Measurements from ENCODE around the gene PWWP2A. TPM values are rescaled to one million over a fixed set of nuclear protein-coding genes. Genes with fewer than 3 reads are reported as not detected.
A peak's percentile ranks its signal among the peaks of the same experiment; 100 is the strongest.
"Not testable (repeated sequence)": the region's sequence is repeated elsewhere in the genome, so short reads cannot be mapped to it uniquely, and the experiment has no call there.

PWWP2A gene, protein sequence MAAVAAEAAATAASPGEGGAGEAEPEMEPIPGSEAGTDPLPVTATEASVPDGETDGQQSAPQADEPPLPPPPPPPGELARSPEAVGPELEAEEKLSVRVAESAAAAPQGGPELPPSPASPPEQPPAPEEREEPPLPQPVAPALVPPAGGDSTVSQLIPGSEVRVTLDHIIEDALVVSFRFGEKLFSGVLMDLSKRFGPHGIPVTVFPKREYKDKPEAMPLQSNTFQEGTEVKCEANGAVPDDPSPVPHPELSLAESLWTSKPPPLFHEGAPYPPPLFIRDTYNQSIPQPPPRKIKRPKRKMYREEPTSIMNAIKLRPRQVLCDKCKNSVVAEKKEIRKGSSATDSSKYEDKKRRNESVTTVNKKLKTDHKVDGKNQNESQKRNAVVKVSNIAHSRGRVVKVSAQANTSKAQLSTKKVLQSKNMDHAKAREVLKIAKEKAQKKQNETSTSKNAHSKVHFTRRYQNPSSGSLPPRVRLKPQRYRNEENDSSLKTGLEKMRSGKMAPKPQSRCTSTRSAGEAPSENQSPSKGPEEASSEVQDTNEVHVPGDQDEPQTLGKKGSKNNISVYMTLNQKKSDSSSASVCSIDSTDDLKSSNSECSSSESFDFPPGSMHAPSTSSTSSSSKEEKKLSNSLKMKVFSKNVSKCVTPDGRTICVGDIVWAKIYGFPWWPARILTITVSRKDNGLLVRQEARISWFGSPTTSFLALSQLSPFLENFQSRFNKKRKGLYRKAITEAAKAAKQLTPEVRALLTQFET
- total RNA-seq (2014; rRNA removed; shearing (Covaris generic)): 16.1 and 16.6 TPM in 2 replicates

DNA sequence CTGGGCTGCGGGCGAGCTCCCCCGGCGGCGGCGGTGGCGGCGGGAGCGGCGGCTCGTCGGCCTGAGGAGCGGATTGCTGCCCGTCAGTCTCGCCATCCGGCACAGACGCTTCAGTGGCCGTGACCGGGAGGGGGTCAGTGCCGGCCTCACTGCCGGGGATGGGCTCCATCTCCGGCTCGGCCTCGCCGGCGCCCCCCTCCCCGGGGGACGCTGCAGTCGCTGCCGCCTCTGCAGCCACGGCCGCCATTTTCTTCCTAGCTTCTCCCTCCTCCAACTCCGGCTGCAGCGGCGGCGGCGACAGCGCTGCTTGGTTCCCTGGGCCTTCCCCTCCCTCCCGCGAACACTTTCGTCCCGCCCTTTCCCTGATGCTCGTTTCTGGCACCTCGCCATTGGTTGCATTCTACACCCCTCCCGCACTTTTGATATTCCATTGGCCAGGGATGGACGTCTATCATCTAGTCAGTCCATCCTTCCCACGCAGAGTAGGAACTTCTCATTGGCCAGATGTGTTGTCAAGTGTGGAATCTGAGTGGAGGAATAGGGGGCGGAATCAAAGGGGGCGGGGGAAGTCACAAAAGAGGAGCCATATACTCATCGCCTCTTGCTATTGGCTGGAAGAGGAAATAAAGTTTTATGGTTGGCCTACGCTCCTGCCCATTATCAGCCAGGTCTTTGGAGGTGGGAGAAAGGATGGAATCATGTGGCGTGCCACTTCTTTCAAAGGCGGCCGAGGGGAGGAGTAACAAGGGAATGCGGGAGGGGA, at the start of gene PWWP2A:
PWWP2A (minus strand) TSS at position 309 of the 763 bp plus-strand sequence; CDS start at position 247, 62 bp downstream.
- peak; percentile 100 for DNase-seq (ENCODE audit: low read depth)

DNA sequence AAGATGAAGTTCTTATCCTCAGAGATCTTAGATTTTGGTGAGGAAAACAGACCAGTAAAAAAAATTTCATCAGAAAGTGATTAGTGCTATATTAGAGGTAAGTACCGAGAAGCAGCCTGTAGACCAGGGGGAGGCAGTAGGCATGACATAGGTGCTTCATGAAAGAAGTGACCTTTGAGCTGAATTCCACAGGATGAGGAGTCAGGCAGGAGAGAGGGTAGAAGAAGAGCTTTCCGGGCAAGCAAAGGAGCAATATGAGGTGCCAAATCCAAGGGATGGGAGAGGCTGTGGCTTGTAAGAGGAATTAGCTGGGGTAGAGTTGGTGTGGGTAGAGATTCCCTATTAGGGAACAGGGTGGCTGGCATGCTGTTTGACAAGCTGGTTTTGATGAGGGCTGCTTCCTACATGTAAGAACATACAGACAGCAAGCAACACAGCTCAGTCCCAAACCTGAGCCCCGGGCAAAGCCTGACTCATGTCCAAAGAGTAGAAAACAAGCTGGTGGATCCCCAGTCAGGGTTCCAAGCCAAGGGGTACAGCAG, 48.4 kb upstream of the PWWP2A start:
- peak; percentile 23 for DNase-seq (ENCODE audit: low read depth)

DNA sequence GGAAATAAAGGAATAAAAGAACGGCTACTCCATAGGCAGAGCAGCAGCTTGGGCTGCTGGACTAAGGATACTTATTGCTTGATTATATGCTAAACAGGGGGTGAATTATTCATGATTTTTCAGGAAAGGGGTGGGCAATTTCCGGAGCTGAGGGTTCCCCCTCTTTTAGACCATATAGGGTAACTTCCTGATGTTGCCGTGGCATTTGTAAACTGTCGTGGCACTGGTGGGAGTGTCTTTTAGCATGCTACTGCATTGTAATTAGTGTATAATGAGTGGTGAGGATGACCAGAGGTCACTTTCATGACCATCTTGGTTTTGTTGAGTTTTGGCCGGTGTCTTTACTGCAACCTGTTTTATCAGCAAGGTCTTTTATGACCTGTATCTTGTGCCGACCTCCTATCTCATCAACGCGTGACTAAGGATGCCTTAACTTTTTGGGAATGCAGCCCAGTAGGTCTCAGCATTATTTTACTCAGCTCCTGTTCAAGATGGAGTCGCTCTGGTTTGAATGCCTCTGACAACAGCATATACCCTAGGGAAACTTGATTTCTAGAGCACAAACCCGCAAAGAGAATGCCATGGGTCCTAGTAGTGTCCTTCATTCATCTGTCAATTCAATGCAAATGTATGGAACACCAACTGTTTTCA, 47.8 kb upstream of the PWWP2A start:
- DNase-seq (ENCODE audit: low read depth): no peak

DNA sequence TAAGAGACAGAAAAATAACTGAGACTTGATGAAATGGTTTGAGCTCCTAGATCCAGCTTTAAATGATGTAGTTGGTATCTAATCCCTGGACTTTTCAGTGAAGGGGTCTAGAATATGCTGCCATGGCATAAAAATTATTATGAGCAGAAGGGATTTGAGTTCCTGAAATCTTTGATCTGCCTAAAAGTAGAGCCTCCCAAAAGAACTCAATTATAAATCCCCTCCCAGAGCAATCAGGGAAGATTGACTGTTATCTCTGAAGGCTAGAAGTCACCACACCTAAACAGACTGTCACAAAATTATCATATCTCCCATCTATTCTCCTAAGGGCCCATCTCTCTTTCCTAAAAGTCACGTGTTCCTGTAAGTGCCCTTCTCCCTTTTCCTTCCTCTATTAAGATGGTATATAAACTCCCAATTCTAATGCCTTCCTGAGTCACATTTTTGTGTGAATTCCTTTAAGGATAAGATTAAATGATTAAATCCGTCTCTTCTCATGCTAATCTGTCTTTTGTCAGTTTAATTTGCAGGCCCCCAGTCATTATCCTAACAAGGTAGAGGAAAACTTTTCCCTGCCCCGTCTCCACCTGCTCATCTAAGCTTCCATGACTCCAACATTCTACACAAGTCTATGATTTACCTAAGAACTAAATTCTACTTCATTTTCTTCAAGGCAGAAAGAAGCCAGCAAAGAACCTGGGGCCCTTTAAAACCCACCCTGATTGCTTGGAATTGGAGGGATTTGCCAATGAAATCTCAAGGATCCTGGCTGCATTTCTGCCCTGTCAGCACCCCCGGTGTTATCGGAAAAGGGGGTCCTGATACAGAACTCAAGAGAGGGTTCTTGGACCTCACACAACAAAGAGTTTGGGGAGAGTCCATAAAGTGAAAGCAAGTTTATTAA, 47.1 kb upstream of the PWWP2A start:
- no peak for DNase-seq (ENCODE audit: low read depth)

DNA sequence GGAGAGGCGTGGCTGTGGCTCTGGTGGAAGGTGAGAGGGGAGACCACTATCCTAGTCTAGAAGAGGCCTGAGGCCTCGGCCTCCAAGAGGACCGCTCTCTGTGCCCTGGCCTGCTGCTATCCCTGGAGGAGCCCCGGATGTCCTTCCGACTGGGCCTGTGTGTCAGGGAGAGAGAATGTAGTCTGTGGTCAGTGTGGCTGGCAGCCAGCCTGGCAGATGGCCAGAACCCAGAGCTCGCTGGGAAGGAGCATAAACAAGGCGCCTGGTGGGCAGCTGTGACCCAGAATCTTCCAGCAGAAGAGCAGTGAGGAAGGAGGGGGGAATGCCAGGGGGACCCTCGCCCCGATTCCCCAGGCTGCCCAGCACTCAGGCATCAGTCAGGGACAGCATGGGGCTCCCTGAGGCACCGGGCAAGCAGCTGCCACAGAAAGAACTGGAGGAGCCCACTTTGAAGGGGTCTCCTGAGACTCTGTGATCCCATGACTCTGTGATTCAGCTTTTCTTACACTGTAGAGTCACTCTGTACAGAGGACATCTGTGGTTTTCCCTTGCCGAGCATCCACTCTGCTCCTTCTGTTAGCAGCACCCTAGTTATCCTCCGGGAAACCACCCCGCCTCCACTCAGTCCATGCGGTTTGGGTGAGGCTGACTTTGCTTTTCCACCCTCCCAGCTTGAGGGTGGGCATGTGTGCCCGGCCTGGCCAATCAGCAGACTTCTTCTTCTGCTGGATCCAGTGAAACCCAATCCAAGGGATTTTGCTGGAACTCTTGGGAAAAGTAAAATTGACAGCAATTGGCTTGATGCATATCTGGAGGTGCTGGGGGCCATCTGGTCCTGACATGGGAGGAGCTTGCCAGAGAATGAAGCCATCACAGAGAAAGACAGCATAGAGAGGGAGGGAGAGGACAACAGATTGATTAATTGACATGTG, 46.2 kb upstream of the PWWP2A start:
- peak; percentile 99 for DNase-seq (ENCODE audit: low read depth)

DNA sequence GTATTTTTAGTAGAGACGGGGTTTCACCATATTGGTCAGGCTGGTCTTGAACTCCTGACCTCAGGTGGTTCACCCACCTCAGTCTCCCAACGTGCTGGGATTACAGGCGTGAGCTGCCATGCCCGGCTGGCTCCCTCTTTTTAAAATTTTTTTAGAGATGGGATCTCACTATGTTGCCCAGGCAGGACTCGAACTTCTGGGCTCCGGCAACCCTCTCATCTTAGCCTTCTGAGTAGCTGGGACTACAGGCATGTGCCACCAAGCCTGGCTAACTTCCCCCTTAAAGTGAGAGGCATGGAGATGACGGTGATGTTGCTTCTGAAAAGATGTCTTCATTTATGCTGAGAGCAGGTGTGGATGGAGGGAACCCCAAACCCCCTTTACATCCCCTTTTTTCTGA, 43.7 kb upstream of the PWWP2A start:
- no peak for DNase-seq (ENCODE audit: low read depth)

DNA sequence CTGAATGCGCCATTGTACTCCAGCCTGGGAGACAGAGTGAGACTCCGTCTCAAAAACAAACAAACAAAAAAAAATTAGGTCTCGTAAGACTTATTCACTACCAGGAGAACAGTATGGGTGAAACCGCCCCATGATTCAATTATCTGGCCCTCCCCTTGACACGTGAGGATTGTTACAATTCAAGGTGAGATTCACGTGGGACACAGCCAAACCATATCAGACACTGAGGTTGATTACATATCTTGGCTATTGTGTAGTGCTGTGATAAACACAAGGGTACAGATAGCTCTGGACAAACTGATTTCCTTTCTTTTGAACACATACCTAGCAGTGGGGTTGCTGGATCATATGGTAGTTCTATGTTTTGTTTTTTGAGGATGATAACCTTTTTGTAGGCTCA, 42.4 kb upstream of the PWWP2A start:
- DNase-seq (ENCODE audit: low read depth): no peak

DNA sequence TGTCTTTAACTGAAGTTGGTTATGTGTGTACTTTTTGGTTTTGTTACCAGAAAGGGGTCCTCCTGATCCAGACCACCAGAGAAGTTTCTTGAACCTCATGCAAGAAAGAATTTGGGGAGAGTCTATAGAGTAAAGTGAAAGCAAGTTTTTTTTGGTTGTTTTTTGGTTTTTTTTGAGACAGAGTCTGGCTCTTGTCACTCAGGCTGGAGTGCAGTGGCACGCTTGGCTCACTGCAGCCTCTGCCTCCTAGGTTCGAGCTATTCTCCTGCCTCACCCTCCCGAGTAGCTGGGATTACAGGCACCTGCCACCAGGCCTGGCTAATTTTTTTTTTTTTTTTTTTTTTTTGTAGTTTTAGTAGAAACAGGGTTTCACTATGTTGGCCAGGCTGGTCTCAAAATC, 41.6 kb upstream of the PWWP2A start:
- not testable (repeated sequence) for DNase-seq (ENCODE audit: low read depth)

DNA sequence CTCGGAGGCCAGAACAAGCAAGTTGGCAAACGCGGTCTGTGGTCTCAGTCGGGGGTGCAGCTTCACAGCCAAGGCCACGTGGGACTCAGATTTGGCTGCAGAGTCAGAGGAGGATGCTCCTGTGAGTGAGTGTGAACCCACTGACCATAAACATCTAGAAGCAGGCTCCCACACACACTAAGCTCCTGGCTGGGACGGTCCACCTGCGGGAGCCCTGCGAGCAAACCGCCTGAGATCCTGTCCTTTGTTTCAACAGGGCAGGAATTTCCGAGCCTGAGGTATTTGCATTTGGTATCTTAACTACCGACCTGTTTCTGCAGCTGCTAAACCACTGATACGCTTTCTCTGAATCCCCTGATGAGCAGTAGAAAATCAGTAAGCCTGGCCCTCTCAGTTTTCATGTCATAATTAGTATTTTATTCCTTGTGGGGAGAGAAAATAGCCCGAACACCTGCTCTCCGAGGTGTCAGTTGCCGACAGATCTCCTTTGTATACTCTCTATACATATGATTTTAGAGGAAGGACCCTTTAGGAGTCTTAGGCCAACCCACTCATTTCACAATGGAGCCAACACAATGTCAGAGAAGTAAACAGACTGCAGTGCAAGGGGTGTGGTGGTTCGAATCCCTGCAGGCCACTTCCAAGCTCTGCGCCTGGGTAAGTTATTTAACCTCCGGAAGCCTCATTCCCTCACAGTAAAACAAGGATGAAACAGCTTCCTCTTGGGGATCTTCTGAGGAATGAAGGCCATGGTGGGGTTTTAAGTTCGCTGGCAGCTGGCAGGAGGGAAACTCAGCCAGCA, 40.9 kb upstream of the PWWP2A start:
- DNase-seq (ENCODE audit: low read depth): no peak

DNA sequence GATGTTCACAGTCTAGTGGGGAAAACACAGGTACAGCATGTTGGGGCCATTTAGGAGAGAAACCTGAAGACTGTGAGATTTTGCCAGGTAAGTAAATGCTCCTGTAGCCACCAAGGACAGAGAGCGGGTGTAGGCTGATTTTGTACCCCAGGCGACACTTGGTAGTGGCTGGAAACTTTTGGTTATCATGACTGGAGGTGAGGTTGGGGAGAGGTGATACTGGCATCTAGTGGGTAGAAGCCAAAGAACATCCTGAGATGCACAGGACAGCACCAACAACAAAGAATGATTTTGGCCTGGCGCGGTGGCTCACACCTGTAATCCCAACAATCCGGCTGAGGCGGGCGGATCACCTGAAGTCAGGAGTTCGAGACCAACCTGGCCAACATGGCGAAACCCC, 38.8 kb upstream of the PWWP2A start:
- DNase-seq (ENCODE audit: low read depth): no peak

DNA sequence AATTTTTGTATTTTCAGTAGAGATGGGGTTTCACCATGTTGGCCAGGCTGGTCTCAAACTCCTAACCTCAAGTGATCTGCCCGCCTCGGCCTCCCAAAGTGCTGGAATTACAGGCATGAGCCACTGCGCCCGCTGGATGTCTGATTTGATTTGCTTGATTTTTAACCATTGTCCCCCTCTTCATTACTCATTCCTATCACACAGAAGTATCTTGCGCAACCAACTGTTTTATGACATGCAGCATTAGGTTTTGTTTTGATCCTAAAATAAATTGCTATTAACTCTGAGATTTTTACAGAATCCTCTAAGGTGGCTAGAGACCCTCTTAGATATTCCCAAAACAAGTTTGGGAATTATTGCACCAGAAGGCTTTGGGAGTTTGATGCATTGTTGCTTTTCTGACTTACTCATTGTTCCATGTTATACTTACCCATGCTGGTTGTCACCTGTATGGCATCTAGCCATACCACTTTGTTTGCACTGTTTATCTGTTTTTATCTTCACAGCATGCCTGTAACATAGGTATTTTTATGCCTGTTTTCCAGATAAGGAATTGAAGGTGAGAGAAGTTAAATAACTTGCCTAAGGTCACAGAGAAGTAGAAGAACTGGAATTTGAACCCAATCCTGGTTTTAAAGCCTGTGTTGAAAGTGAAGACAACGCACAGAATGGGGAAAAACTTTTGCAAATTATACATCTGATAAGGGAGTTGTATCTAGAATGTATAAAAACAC, 35.9 kb upstream of the PWWP2A start:
- peak; percentile 32 for DNase-seq (ENCODE audit: low read depth)

DNA sequence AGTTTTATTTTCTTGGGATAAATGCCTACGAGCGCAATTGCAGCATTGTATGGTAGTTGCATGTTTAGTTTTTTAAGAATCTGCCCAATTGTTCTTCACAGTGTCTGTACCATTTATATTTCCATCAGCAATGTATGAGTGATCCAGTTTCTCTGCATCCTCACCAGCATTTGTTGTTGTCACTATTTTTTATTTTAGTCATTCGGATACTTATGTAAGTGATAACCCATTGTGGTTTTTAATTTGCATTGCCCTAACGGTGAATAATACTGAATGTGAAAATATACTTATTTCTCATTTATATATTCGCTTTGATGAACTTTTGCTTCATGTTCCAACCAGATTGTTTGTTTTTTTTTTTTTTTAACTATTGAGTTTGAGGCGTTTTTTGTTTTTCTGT, 33.7 kb upstream of the PWWP2A start:
- DNase-seq (ENCODE audit: low read depth): no peak

DNA sequence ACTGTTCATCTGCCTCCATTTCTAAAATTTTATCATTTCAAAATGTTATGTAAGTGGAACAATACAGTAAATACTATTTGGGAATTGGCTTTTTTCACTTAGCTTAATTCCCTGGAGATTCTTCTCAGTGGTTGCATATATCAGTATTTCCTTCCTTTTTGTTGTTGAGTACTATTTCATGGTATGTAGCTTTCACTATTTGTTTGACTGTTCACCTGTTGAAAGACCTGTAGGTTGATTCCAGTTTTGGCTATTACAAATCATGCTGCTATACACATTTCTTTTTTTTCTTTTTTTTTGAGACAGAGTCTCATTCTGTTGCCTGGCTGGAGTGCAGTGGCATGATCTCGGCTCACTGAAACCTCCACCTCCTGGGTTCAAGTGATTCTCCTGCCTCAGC, 33.0 kb upstream of the PWWP2A start:
- no peak for DNase-seq (ENCODE audit: low read depth)

DNA sequence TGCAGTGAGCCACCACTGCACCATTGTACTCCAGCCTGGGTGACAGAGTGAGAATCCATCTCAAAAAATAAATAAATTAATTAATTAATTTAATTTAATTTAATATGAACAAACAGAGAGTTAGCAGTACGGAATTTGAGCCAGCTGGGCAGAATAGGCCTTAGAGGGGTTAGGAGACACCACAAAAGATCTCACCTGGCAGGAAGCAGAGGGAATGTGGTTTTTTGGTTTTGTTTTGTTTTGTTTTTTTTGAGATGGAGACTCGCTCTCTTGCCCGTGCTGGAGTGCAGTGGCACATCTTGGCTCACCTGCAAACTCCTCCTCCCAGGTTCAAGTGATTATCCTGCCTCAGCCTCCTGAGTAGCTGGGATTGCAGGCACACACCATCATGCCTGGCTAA, 31.8 kb upstream of the PWWP2A start:
- DNase-seq (ENCODE audit: low read depth): no peak

DNA sequence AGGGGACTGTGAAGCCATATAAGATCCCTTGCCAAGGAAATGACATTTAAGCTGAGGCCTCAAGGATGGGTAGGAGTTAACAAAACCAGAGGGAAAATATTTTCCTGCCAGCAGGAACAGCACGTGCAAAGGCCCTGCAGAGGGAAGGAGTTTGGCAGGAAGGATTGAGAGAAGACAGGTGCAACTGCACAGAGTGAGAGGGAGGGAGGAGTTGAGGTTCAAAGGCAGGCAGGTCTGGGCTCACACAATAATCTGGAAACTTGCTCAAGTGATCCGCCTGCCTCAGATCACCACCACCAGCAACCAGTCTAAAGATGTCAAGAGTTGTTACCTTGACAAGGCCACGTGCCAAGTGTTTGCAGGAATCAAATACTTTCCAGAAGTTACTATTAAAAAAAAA, 31.1 kb upstream of the PWWP2A start:
- DNase-seq (ENCODE audit: low read depth): no peak

DNA sequence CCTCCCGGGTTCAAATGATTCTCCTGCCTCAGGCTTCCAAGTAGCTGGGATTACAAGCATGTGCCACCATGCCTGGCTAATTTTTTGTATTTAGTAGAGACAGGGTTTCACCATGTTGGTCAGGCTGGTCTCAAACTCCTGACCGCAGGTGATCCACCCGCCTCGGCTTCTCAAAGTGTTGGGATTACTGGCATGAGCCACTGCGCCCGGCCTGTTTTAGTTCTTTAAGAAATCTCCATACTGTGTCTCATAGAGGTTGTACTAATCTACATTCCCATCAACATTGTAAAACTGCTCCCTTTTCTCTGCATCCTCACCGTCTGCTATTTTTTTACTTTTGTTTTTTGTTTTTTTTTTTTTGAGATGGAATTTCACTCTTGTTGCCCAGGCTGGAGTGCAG, 25.2 kb upstream of the PWWP2A start:
- not testable (repeated sequence) for DNase-seq (ENCODE audit: low read depth)

DNA sequence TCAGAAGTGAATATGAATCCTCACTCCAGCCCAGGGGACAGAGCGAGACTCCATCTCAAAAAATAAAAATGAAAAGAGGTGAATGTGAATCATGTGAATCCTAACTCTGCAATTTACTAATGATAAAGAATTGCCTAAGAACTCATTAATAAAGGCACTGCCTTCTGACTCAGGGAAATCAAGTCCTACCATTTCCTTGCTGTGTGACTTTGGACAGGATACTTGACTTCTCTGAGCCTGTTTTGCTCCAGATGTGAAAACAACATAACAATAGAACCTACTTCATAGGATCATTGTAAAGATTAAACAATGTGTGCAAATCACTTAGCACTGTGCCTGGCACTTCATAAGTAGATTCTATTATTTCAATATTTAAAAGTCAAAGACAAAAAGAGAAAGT, 15.1 kb upstream of the PWWP2A start:
- DNase-seq (ENCODE audit: low read depth): no peak

DNA sequence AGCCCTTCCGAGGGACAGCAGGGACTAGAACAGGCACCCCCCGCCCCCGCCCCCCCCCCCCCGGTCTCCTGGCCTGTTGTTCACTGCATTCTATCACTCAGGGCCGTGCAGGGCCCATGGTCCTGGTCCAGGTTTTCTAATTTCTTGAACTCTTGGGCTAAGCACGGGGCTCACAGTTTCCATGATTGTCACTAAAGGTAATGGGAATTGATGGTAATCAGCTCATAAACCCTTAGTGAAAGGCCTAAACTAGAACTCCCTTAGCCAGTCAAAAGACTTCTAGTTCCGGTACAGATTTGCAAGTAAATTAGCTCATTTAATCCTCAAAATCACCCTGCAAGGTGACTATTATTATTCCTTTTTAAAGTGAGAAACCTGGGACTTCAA, 14.7 kb upstream of the PWWP2A start:
- no peak for DNase-seq (ENCODE audit: low read depth)
